Caco-2 (cell line): Measurements from ENCODE around the gene GTF2B. TPM values are rescaled to one million over a fixed set of nuclear protein-coding genes. Genes with fewer than 3 reads are reported as not detected.

Source experiments
- BruUV-seq: library from RNA; stranded (reverse); fragments of 400-500 nt; replicated peaks from 2 replicates; lab custom pipeline; 2021; lab: Mats Ljungman, UMichigan
- CTCF ChIA-PET: fragments of 300-600 bp; sonication (Branson Sonifier 250); formaldehyde crosslinking; loops from one replicate; lab custom pipeline; 2022; ENCODE audit warnings: antibody characterized with exemption; lab: Charles Lee
- POLR2A ChIA-PET: fragments of 300-600 bp; sonication (Branson Sonifier 250); formaldehyde crosslinking; loops from one replicate; lab custom pipeline; 2022; ENCODE audit warnings: antibody characterized with exemption; lab: Charles Lee
- DNase-seq, 2 experiments: peaks; one replicate each; pipeline versions ENCODE4 v3.0.0 to v3.0.0-alpha.2; 2020 to 2022
- H3K27me3 ChIP-seq: replicated peaks from 2 replicates; pipeline ENCODE4 v1.6.0; 2011; ENCODE audit warnings: low read length; ENCODE audit not compliant: control insufficient read depth, insufficient read depth
- H3K36me3 ChIP-seq: 2 replicates; pipeline ENCODE4 v1.5.1; 2011; ENCODE audit warnings: low read length; ENCODE audit not compliant: control insufficient read depth, insufficient read depth
- H3K4me1 ChIP-seq: fragments of 250-450 bp; sonication (Bioruptor Pico); 2 replicates; pipeline ENCODE4 v1.5.1; 2020; ENCODE audit warnings: mild to moderate bottlenecking
- H3K4me3 ChIP-seq: 2 replicates; pipeline ENCODE4 v1.5.1; 2011; ENCODE audit warnings: low read depth, mild to moderate bottlenecking, control low read depth, low read length
- H3K9me3 ChIP-seq: fragments of 250-450 bp; sonication (Bioruptor Pico); 2 replicates; pipeline ENCODE4 v1.5.1; 2020; ENCODE audit warnings: mild to moderate bottlenecking, moderate library complexity
- H3K27ac Mint-ChIP-seq: one replicate; pipeline ENCODE4 v1.8.0; 2022; ENCODE audit warnings: mixed read lengths; ENCODE audit not compliant: unreplicated experiment
- H3K27me3 Mint-ChIP-seq: one replicate; pipeline ENCODE4 v1.8.0; 2022; ENCODE audit warnings: mixed read lengths; ENCODE audit not compliant: insufficient read depth, unreplicated experiment
- H3K36me3 Mint-ChIP-seq: one replicate; pipeline ENCODE4 v1.8.0; 2022; ENCODE audit warnings: mild to moderate bottlenecking, mixed read lengths; ENCODE audit not compliant: insufficient read depth, unreplicated experiment
- H3K4me1 Mint-ChIP-seq: one replicate; pipeline ENCODE4 v1.8.0; 2022; ENCODE audit warnings: low read depth, mixed read lengths; ENCODE audit not compliant: unreplicated experiment
- H3K4me3 Mint-ChIP-seq: one replicate; pipeline ENCODE4 v1.8.0; 2022; ENCODE audit warnings: mild to moderate bottlenecking, moderate library complexity, mixed read lengths; ENCODE audit not compliant: unreplicated experiment
- H3K9me3 Mint-ChIP-seq: one replicate; pipeline ENCODE4 v1.8.0; 2022; ENCODE audit warnings: mixed read lengths; ENCODE audit not compliant: unreplicated experiment
- CTCF ChIP-seq, 2 experiments: fragments of 200-600 bp in 1 of 2; IDR thresholded peaks; 1 replicate in 1 of 2; 2 replicates in 1 of 2; pipeline versions ENCODE4 v1.5.1 to v1.8.0; 2011 to 2022; ENCODE audit warnings: antibody characterized with exemption in 1 of 2, control low read depth in 1 of 2, inconsistent platforms in 1 of 2, low read depth in 1 of 2, low read length in 1 of 2, mild to moderate bottlenecking in 1 of 2, moderate library complexity in 1 of 2; ENCODE audit not compliant: insufficient read depth in 1 of 2, severe bottlenecking in 1 of 2, unreplicated experiment in 1 of 2
- intact Hi-C: fragments of 100-400 bp; cut with micrococcal nuclease; formaldehyde crosslinking; loops from one replicate; pipeline ENCODE4 v1.10.0; 2022; ENCODE audit not compliant: unreplicated experiment
- total RNA-seq: library from RNA; stranded (reverse); gene quantifications from 2 replicates; pipeline ENCODE4 v1.2.3, GENCODE V29; 2022

The GTF2B gene
- total RNA-seq, 1 experiment from 2014 or later = 15.5 TPM

GRCh38 chr1:88867743-88868521 lies 23.4 kb downstream of the GTF2B start:
- Mint-ChIP-seq H3K36me3 (peaks cover 8% of the 10 kb centered on the region), H3K4me1 (no peaks in the 10 kb centered on the region), H3K4me3 (no peak overlapping the region), H3K9me3 (no peaks in the 10 kb centered on the region), H3K27ac (no peak overlapping the region), H3K27me3 (no peaks in the 10 kb centered on the region)
- no peak for DNase-seq
- no peak for TF ChIP-seq CTCF (IDR thresholded peaks at IDR 0.05; ENCODE audit: insufficient read depth in 1 of 2, low read depth in 1 of 2, low read length in 1 of 2, severe bottlenecking in 1 of 2, unreplicated experiment in 1 of 2)
- no peaks in the 10 kb centered on the region for H3K9me3 ChIP-seq
- no peak overlapping the region for H3K4me3 ChIP-seq
- H3K27me3 ChIP-seq = no peaks in the 10 kb centered on the region
- no TSS peak for BruUV-seq
- ChIA-PET POLR2A (no interaction called here), CTCF (no interaction called here)
- intact Hi-C loops = no loop called here
- H3K36me3 ChIP-seq = no peaks in the 10 kb centered on the region
- H3K4me1 ChIP-seq = no peaks in the 10 kb centered on the region

- DNase-seq = no peak
- Mint-ChIP-seq H3K27ac (no peak overlapping the region), H3K4me3 (no peak overlapping the region), H3K9me3 (no peaks in the 10 kb centered on the region), H3K4me1 (no peaks in the 10 kb centered on the region), H3K36me3 (peaks cover 15% of the 10 kb centered on the region), H3K27me3 (no peaks in the 10 kb centered on the region)
- Histone ChIP-seq H3K4me3 (no peak overlapping the region), H3K36me3 (no peaks in the 10 kb centered on the region), H3K27me3 (no peaks in the 10 kb centered on the region), H3K9me3 (no peaks in the 10 kb centered on the region), H3K4me1 (no peaks in the 10 kb centered on the region)
- CTCF ChIA-PET = no interaction called here
- no TSS peak for BruUV-seq
- POLR2A ChIA-PET = no interaction called here
- intact Hi-C loops = no loop called here
- no peak for TF ChIP-seq CTCF (IDR thresholded peaks at IDR 0.05; ENCODE audit: insufficient read depth in 1 of 2, low read depth in 1 of 2, low read length in 1 of 2, severe bottlenecking in 1 of 2, unreplicated experiment in 1 of 2)
Observed at GRCh38 chr1:88851303-88852063, 39.9 kb downstream of the GTF2B start.

- no peak overlapping the region for H3K27ac Mint-ChIP-seq
- no peaks in the 10 kb centered on the region for H3K27me3 Mint-ChIP-seq
- DNase-seq = no peak
- CTCF ChIA-PET = no interaction called here
- H3K4me3 Mint-ChIP-seq = no peak overlapping the region
- no peaks in the 10 kb centered on the region for H3K4me1 Mint-ChIP-seq
- POLR2A ChIA-PET = no interaction called here
- no TSS peak for BruUV-seq
- Histone ChIP-seq H3K4me3 (no peak overlapping the region), H3K36me3 (no peaks in the 10 kb centered on the region), H3K4me1 (no peaks in the 10 kb centered on the region), H3K9me3 (no peaks in the 10 kb centered on the region), H3K27me3 (no peaks in the 10 kb centered on the region)
- intact Hi-C loops = no loop called here
- H3K36me3 Mint-ChIP-seq = peaks cover 5% of the 10 kb centered on the region
- TF ChIP-seq CTCF (IDR thresholded peaks at IDR 0.05; ENCODE audit: insufficient read depth in 1 of 2, low read depth in 1 of 2, low read length in 1 of 2, severe bottlenecking in 1 of 2, unreplicated experiment in 1 of 2) = no peak
- no peaks in the 10 kb centered on the region for H3K9me3 Mint-ChIP-seq
Observed at GRCh38 chr1:88847643-88848042, 43.7 kb downstream of the GTF2B start.
